ENCODE measurements around the gene B3GNT5.

Gene B3GNT5

GRCh38 chr3:183247011-183247589 is 6.0 kb upstream of the B3GNT5 start:
- no peak for DNase-seq (ENCODE audit: low spot score)
- Histone ChIP-seq H3K4me3 (no peak overlapping the region), H3K27ac (no peak overlapping the region)
- TF ChIP-seq CTCF (IDR thresholded peaks at IDR 0.05) = no peak

- H3K4me3 ChIP-seq = no peak overlapping the region
- H3K27ac ChIP-seq = no peak overlapping the region
- DNase-seq (ENCODE audit: low spot score) = no peak
- TF ChIP-seq CTCF (IDR thresholded peaks at IDR 0.05) = no peak
Measured at GRCh38 chr3:183249006-183249718, 3.9 kb upstream of the B3GNT5 start.

- TF ChIP-seq CTCF (IDR thresholded peaks at IDR 0.05) = no peak
- Histone ChIP-seq H3K4me3 (peak overlapping the region; percentile 80), H3K27ac (no peak overlapping the region)
- DNase-seq (ENCODE audit: low spot score) = no peak
Measured at GRCh38 chr3:183252118-183252782, 803 bp upstream of the B3GNT5 start.

- Histone ChIP-seq H3K27ac (peak overlapping the region; percentile 82 to 83), H3K4me3 (peak overlapping the region; percentile 80)
- DNase-seq (ENCODE audit: low spot score) = peak; percentile 83
- TF ChIP-seq CTCF (IDR thresholded peaks at IDR 0.05) = no peak
Measured at GRCh38 chr3:183253528-183254486, 754 bp downstream of the B3GNT5 start.

GRCh38 chr3:183254487-183255347 is 1.7 kb downstream of the B3GNT5 start:
- Histone ChIP-seq H3K27ac (peak overlapping the region; percentile 82 to 83), H3K4me3 (peak overlapping the region; percentile 80)
- no peak for TF ChIP-seq CTCF (IDR thresholded peaks at IDR 0.05)
- no peak for DNase-seq (ENCODE audit: low spot score)

GRCh38 chr3:183255348-183255730 is 2.3 kb downstream of the B3GNT5 start:
- no peak for DNase-seq (ENCODE audit: low spot score)
- no peak for TF ChIP-seq CTCF (IDR thresholded peaks at IDR 0.05)
- peak overlapping the region; percentile 80 for H3K4me3 ChIP-seq
- peak overlapping the region in 1 of 2 donors; percentile 82 for H3K27ac ChIP-seq

Measured in coronary artery (tissue), 2 donors.